Right atrium auricular region (tissue), 2 donors: Measurements from ENCODE around the gene RUVBL1. TPM values are rescaled to one million over a fixed set of nuclear protein-coding genes. Genes with fewer than 3 reads are reported as not detected.

Experiments used
- DNase-seq: peaks from one replicate; pipeline ENCODE4 v3.0.0-alpha.2; 2019; ENCODE audit warnings: low spot score
- H3K27ac ChIP-seq, 2 donors: fragments of 200-600 bp; sonication (generic); 1 replicate in 1 of 2; 2 replicates in 1 of 2; pipeline ENCODE4 v1.5.1; 2016 to 2019
- H3K27me3 ChIP-seq, 2 donors: fragments of 200-600 bp; sonication (generic); one replicate each; pipeline versions ENCODE4 v1.5.1 to v1.6.0; 2017 to 2019
- H3K36me3 ChIP-seq: fragments of 200-600 bp; sonication (generic); one replicate; pipeline ENCODE4 v1.5.1; 2016
- H3K4me1 ChIP-seq, 2 donors: fragments of 200-600 bp; sonication (generic); one replicate each; pipeline versions ENCODE4 v1.5.1 to v1.6.0; 2017 to 2019
- H3K4me3 ChIP-seq, 2 donors: fragments of 200-600 bp; sonication (generic); 1 replicate in 1 of 2; 2 replicates in 1 of 2; pipeline ENCODE4 v1.5.1; 2017 to 2019; ENCODE audit warnings: mild to moderate bottlenecking in 1 of 2, moderate library complexity in 1 of 2
- H3K9me3 ChIP-seq, 2 donors: fragments of 200-600 bp; sonication (generic); one replicate each; pipeline ENCODE4 v1.5.1; 2019
- CTCF ChIP-seq, 2 donors: fragments of 200-600 bp; sonication (generic); IDR thresholded peaks; one replicate each; pipeline ENCODE4 v1.5.1; 2019; ENCODE audit warnings: antibody characterized with exemption in 2 of 2
- total RNA-seq, 2 donors: library from RNA; depleted of rRNA; stranded (reverse); fragments of >200 nt; gene quantifications; one replicate each; pipeline ENCODE4 v1.1.0, GENCODE V29; 2016

Gene RUVBL1
- total RNA-seq, 2 donors from 2014 or later: 20.9 to 31.0 TPM

GRCh38 chr3:128153156-128154041 is 29.8 kb upstream of the RUVBL1 start, which contains the start of gene EEFSEC:
Gene EEFSEC, plus strand, starts transcription at chr3:128153481. Its CDS starts 27 bp downstream, at chr3:128153508.
- Histone ChIP-seq H3K27me3 (no peaks in the 10 kb centered on the region), H3K36me3 (peaks cover 6% of the 10 kb centered on the region), H3K4me3 (peak within 1 kb of the TSS; percentile 79 to 83), H3K9me3 (no peaks in the 10 kb centered on the region), H3K27ac (peak within 1 kb of the TSS; percentile 90 to 92), H3K4me1 (peaks cover 0 to 25% of the 10 kb centered on the region in 2 donors)
- peak; percentile 80 for DNase-seq
- no peak for TF ChIP-seq CTCF (IDR thresholded peaks at IDR 0.05)

GRCh38 chr3:128152419-128153155 is 29.0 kb upstream of the RUVBL1 start:
- DNase-seq: no peak
- Histone ChIP-seq H3K4me1 (peaks cover 0 to 25% of the 10 kb centered on the region in 2 donors), H3K4me3 (peak overlapping the region; percentile 79 to 83), H3K36me3 (peaks cover 3% of the 10 kb centered on the region), H3K27ac (peak overlapping the region; percentile 90 to 92), H3K27me3 (no peaks in the 10 kb centered on the region), H3K9me3 (no peaks in the 10 kb centered on the region)
- TF ChIP-seq CTCF (IDR thresholded peaks at IDR 0.05): no peak

GRCh38 chr3:128151758-128152274 is 28.2 kb upstream of the RUVBL1 start:
- H3K27me3 ChIP-seq: no peaks in the 10 kb centered on the region
- H3K36me3 ChIP-seq: no peaks in the 10 kb centered on the region
- H3K9me3 ChIP-seq: no peaks in the 10 kb centered on the region
- no peak overlapping the region for H3K27ac ChIP-seq
- no peak for DNase-seq
- peaks cover 0 to 25% of the 10 kb centered on the region in 2 donors for H3K4me1 ChIP-seq
- TF ChIP-seq CTCF (IDR thresholded peaks at IDR 0.05): no peak
- H3K4me3 ChIP-seq: no peak overlapping the region

- no peak for DNase-seq
- no peaks in the 10 kb centered on the region for H3K36me3 ChIP-seq
- H3K27me3 ChIP-seq: no peaks in the 10 kb centered on the region
- no peak overlapping the region for H3K4me3 ChIP-seq
- H3K9me3 ChIP-seq: no peaks in the 10 kb centered on the region
- H3K4me1 ChIP-seq: peaks cover 0 to 7% of the 10 kb centered on the region in 2 donors
- H3K27ac ChIP-seq: no peak overlapping the region
- no peak for TF ChIP-seq CTCF (IDR thresholded peaks at IDR 0.05)
Observed at GRCh38 chr3:128149650-128150049, 26.0 kb upstream of the RUVBL1 start.

GRCh38 chr3:128146201-128146600 is 22.6 kb upstream of the RUVBL1 start:
- H3K4me1 ChIP-seq: no peaks in the 10 kb centered on the region
- DNase-seq: no peak
- H3K36me3 ChIP-seq: no peaks in the 10 kb centered on the region
- H3K27me3 ChIP-seq: no peaks in the 10 kb centered on the region
- H3K27ac ChIP-seq: no peak overlapping the region
- no peak overlapping the region for H3K4me3 ChIP-seq
- no peak for TF ChIP-seq CTCF (IDR thresholded peaks at IDR 0.05)
- H3K9me3 ChIP-seq: no peaks in the 10 kb centered on the region
